Peyer's patch (tissue), 4 donors: Measurements from ENCODE around the gene HEPHL1. TPM values are rescaled to one million over a fixed set of nuclear protein-coding genes. Genes with fewer than 3 reads are reported as not detected.

Experiments used
- DNase-seq, 3 donors: peaks; one replicate each; pipeline ENCODE4 v3.0.0-alpha.2; 2017 to 2019
- H3K27ac ChIP-seq, 4 donors: fragments of 200-600 bp; sonication (generic); one replicate each; pipeline ENCODE4 v1.5.1; 2016 to 2019
- H3K27me3 ChIP-seq, 2 donors: fragments of 200-600 bp; sonication (generic); one replicate each; pipeline ENCODE4 v1.5.1; 2019
- H3K36me3 ChIP-seq, 3 donors: fragments of 200-600 bp; sonication (generic); one replicate each; pipeline ENCODE4 v1.5.1; 2016 to 2019
- H3K4me1 ChIP-seq, 4 donors: fragments of 200-600 bp; sonication (generic); one replicate each; pipeline ENCODE4 v1.5.1; 2016 to 2019
- H3K4me3 ChIP-seq, 4 donors: fragments of 200-600 bp; sonication (generic); 1 replicate in 3 of 4; 2 replicates in 1 of 4; pipeline ENCODE4 v1.5.1; 2016 to 2019; ENCODE audit warnings: mild to moderate bottlenecking in 1 of 4
- H3K9me3 ChIP-seq, 4 donors: fragments of 200-600 bp; sonication (generic); one replicate each; pipeline ENCODE4 v1.5.1; 2016 to 2019; ENCODE audit warnings: mild to moderate bottlenecking in 1 of 4
- POLR2A ChIP-seq, 2 donors: fragments of 450-650 bp; IDR thresholded peaks; one replicate each; pipeline ENCODE4 v1.5.1; 2017; ENCODE audit warnings: antibody characterized with exemption in 2 of 2, mild to moderate bottlenecking in 2 of 2, moderate library complexity in 2 of 2
- total RNA-seq, 4 donors: library from RNA; depleted of rRNA; stranded (reverse); fragments of >200 nt; gene quantifications; one replicate each; pipeline ENCODE4 v1.1.0, GENCODE V29; 2016
- TF ChIP-seq, protein P1 (sequence below), 6 experiments: fragments of 450-650 bp in 4 of 6; fragments of 200-600 bp in 2 of 6; sonication (generic) in 1 of 6; IDR thresholded peaks; one replicate each; pipeline ENCODE4 v1.5.1; 2017 to 2019; ENCODE audit warnings: antibody characterized with exemption in 6 of 6, mild to moderate bottlenecking in 3 of 6, moderate library complexity in 1 of 6

HEPHL1 gene
- total RNA-seq, 4 donors from 2014 or later: not detected

DNA sequence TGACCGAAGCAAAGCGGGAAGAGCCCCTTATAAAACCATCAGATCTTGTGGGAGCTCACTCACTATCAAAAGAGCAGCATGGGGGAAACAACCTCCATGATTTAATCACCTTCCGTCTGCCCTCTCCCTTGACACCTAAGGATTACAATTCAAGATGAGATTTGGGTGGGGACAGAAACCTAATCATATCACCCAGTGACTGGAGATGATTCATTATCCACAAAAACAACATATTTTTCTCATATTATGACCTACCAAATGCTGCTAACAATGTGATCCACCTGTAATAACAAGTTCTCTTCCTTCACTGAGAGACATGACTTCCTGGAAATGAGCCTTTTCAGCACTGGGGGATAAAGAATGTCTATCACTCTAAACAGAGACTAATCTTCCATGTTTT is 23.4 kb upstream of the HEPHL1 start:
- no peak overlapping the region for H3K4me3 ChIP-seq
- H3K27ac ChIP-seq: no peak overlapping the region
- no peaks in the 10 kb centered on the region for H3K27me3 ChIP-seq
- TF ChIP-seq, protein P1, sequence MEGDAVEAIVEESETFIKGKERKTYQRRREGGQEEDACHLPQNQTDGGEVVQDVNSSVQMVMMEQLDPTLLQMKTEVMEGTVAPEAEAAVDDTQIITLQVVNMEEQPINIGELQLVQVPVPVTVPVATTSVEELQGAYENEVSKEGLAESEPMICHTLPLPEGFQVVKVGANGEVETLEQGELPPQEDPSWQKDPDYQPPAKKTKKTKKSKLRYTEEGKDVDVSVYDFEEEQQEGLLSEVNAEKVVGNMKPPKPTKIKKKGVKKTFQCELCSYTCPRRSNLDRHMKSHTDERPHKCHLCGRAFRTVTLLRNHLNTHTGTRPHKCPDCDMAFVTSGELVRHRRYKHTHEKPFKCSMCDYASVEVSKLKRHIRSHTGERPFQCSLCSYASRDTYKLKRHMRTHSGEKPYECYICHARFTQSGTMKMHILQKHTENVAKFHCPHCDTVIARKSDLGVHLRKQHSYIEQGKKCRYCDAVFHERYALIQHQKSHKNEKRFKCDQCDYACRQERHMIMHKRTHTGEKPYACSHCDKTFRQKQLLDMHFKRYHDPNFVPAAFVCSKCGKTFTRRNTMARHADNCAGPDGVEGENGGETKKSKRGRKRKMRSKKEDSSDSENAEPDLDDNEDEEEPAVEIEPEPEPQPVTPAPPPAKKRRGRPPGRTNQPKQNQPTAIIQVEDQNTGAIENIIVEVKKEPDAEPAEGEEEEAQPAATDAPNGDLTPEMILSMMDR (IDR thresholded peaks at IDR 0.05): no peak
- no peak for TF ChIP-seq POLR2A (IDR thresholded peaks at IDR 0.05)
- no peaks in the 10 kb centered on the region for H3K4me1 ChIP-seq
- peaks cover 0 to 5% (median 0%) of the 10 kb centered on the region in 4 donors for H3K9me3 ChIP-seq
- no peak for DNase-seq
- no peaks in the 10 kb centered on the region for H3K36me3 ChIP-seq

DNA sequence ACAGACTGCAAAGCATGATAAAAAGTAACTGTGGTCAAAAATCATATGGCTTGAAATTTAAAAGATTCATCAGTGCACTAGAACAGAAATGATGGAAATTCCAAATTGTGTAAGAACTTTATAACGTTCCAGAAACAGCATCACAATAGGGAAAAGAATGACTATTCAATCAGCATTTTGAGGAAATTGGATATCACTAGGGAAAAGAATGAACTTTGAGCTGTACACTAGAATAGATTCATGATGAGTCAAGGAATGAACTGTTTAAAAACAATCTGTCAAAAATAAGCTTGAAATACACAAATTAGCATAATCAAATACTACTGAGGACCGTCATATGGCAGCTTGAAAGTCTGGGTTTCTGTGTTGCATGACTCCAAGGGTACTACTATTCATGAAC is 20.5 kb upstream of the HEPHL1 start:
- no peaks in the 10 kb centered on the region for H3K4me1 ChIP-seq
- no peak for TF ChIP-seq POLR2A (IDR thresholded peaks at IDR 0.05)
- TF ChIP-seq, protein P1 (IDR thresholded peaks at IDR 0.05): no peak
- H3K27ac ChIP-seq: no peak overlapping the region
- no peaks in the 10 kb centered on the region for H3K36me3 ChIP-seq
- no peaks in the 10 kb centered on the region for H3K27me3 ChIP-seq
- no peak for DNase-seq
- no peaks in the 10 kb centered on the region for H3K9me3 ChIP-seq
- H3K4me3 ChIP-seq: no peak overlapping the region

DNA sequence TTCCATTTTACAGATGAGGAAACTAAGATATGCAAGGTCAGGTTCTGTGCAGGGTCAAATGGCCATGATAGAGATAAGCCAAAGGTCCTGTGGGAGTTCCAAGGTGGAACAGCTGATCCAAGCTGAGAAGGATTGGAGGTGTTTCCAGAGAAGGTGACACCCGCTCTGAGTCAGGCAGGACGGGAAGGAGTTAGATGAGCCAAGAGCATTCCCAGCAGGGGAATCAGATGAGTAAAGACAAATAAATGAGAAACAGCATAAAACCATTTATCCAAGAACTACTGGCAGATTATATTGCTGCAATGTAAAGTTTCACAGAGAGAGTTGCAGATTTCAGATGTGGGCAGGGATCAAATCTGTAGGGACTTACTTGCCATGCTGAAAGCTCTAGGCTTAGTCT is 18.9 kb upstream of the HEPHL1 start:
- Histone ChIP-seq H3K9me3 (no peaks in the 10 kb centered on the region), H3K27me3 (no peaks in the 10 kb centered on the region), H3K4me3 (no peak overlapping the region), H3K27ac (no peak overlapping the region), H3K36me3 (no peaks in the 10 kb centered on the region), H3K4me1 (no peaks in the 10 kb centered on the region)
- TF ChIP-seq POLR2A (IDR thresholded peaks at IDR 0.05): no peak
- TF ChIP-seq, protein P1 (IDR thresholded peaks at IDR 0.05): no peak
- DNase-seq: no peak

DNA sequence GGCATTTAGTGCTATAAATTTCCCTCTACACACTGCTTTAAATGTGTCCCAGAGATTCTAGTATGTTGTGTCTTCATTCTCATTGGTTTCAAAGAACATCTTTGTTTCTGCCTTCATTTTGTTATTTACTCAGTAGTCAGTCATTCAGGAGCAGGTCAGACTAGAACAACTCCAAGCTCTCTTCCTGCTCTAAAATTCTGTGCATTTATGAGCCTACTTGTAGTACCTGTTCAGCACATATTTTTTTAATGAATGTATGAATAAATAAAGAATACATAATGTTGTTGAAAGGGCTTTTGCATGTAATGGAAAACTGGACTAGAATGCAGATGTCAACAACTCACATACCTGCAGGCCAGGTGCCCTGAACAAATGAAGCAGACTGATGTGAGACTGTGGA is 13.7 kb upstream of the HEPHL1 start:
- Histone ChIP-seq H3K4me3 (no peak overlapping the region), H3K27me3 (no peaks in the 10 kb centered on the region), H3K9me3 (no peaks in the 10 kb centered on the region), H3K36me3 (no peaks in the 10 kb centered on the region), H3K27ac (no peak overlapping the region), H3K4me1 (no peaks in the 10 kb centered on the region)
- TF ChIP-seq, protein P1 (IDR thresholded peaks at IDR 0.05): no peak
- TF ChIP-seq POLR2A (IDR thresholded peaks at IDR 0.05): no peak
- DNase-seq: no peak

DNA sequence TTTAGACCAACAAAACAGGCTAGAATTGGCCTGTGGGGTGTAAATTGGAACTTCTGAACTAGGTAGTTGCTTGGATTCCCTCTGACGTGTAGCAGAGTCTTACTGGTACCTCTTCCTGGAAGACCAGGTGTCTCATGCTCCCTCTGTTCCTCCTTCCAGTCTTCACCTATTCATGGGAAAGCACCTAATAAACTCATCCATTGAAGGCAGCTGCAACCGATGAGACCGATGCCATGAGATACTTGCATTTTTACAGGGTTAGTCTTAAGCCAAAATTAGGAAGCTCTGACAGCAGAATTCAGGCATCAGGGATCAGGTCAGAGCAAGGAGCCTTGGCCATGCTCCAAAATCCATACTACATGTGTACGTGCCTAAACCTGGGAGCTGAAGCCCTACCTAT is 13.2 kb upstream of the HEPHL1 start:
- no peak for DNase-seq
- no peak for TF ChIP-seq POLR2A (IDR thresholded peaks at IDR 0.05)
- TF ChIP-seq, protein P1 (IDR thresholded peaks at IDR 0.05): no peak
- Histone ChIP-seq H3K4me3 (no peak overlapping the region), H3K27ac (no peak overlapping the region), H3K9me3 (no peaks in the 10 kb centered on the region), H3K27me3 (no peaks in the 10 kb centered on the region), H3K4me1 (no peaks in the 10 kb centered on the region), H3K36me3 (no peaks in the 10 kb centered on the region)

DNA sequence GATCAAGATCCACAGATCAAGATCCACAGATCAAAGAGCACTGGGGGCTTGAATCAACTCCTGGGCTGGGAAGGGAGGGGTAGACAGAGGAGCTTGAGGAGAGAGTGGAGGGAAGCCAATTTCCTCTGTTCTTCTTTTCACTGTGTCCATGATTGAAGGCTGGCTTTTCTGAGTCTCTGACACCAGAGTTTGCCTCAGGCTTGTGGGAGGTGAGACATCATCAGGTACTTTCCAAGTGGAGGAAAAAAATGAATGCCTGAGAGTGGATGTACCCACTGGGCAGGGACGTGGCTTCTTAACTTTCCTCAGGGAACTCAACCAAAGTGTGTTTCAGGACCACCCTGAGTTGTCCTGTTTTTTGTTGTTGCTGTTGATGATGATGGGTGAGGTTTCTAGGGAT is 11.0 kb upstream of the HEPHL1 start:
- TF ChIP-seq, protein P1 (IDR thresholded peaks at IDR 0.05): no peak
- TF ChIP-seq POLR2A (IDR thresholded peaks at IDR 0.05): no peak
- Histone ChIP-seq H3K36me3 (no peaks in the 10 kb centered on the region), H3K4me3 (no peak overlapping the region), H3K4me1 (no peaks in the 10 kb centered on the region), H3K27me3 (no peaks in the 10 kb centered on the region), H3K27ac (no peak overlapping the region), H3K9me3 (no peaks in the 10 kb centered on the region)
- no peak for DNase-seq
